HS-5 (cell line): ENCODE results near the gene TNS1.

Source experiments
- DNase-seq: peaks from one replicate; pipeline ENCODE4 v3.0.0-alpha.2; 2012; ENCODE audit warnings: low read depth

The TNS1 gene

GRCh38 chr2:218015586-218016521 lies 13.1 kb upstream of the TNS1 start:
- no peak for DNase-seq

- DNase-seq: no peak
Measured at GRCh38 chr2:218014706-218015585, 12.2 kb upstream of the TNS1 start.

DNA sequence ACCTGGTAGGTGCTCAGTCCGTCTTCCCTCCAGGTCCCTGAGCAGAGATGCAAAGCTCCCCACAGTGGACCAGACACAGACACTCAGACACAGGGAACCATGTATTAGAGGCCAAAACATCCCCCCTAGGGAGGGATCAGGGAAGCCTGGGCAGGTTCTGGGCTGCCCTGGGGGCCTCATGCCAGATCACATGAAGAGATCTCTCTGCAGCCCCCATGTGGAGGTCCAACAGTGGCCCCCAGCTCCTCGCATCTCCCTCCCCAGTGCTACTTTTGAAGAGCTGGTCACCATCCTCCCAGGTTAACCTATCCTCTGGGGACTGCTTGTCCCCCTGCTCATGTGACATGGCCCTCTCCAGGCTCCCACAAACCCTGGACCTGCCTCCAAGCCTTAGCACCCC lies 10.5 kb upstream of the TNS1 start:
- DNase-seq: no peak

GRCh38 chr2:218012284-218012683 lies 9.5 kb upstream of the TNS1 start:
- no peak for DNase-seq

GRCh38 chr2:218011653-218012040 lies 8.9 kb upstream of the TNS1 start:
- DNase-seq: no peak

DNA sequence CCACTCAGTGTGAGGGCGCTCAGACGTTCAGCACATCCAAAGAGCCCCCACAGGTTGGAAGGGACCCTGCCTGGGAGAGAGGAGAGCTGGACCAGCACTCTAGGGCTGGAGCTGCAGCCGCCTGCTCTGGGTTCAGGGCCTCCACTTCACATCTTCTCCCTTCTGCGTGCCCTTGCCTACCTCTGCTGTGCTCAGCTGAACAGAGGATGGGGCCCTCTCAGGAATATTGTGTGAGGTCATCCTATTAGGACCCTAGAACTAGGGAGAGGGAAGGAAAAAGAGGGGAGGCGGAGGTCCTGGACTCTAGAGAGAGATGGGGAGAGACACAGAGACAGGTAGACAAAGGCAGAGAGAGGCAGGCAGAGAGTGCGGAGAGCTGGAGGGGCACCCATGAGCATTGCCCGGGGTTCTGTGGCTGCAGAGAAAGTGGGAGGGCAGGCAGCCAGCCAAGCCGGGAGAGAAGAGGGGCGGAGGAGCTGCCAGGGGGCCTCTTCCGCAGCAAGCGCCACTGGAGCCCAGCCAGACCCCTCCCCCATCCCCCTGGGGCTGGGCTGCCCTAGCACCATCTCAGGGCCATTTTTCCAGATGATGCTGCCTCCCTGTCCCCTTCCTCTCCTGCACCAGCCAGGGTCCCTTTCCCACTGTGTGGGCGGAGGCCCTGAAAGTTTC lies 8.3 kb upstream of the TNS1 start:
- no peak for DNase-seq

DNA sequence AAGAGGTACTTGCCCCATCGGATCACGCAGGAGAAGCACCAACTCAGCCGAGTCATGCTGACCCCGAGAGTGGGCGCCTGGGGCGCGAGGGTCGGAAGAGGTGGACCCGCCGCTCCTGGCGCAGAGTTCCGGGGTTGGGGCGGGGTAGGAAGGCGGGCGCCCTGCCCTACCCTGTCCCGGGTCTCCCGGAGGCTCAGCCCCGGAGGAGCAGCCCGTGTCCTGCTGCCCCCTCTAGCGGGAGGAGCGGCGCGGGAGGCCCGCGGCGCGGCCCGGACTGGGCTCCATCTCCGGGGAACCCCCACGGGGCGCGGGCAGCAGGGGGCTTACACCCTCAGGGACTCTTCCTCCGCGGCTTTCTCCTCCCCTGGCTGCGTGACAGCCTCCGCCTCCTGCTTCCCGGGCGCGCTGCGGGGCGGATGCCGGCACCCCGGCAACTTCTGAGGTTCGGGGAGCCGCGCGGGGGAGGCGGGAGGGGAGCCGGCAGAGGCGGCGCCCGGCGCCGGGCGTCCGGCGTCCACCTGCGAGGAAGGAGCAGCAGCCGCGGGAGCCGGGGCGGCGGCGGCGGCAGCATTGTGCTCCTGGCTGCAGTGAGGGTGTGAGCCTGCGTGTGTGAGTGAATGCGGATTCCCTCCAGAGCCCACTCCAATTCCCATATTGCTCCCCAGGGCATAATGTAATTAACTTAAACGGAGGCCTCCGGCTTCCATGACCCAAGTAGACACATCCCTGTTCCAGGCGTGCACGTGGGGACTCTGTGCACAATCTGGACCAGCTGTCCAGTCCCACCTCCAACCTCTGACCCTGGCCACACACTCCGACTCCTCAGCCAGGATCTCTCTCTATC lies 7.6 kb upstream of the TNS1 start:
- DNase-seq: no peak

GRCh38 chr2:218009765-218010139 lies 7.0 kb upstream of the TNS1 start:
- DNase-seq: no peak

- no peak for DNase-seq
Measured at GRCh38 chr2:218009231-218009630, 6.4 kb upstream of the TNS1 start.

DNA sequence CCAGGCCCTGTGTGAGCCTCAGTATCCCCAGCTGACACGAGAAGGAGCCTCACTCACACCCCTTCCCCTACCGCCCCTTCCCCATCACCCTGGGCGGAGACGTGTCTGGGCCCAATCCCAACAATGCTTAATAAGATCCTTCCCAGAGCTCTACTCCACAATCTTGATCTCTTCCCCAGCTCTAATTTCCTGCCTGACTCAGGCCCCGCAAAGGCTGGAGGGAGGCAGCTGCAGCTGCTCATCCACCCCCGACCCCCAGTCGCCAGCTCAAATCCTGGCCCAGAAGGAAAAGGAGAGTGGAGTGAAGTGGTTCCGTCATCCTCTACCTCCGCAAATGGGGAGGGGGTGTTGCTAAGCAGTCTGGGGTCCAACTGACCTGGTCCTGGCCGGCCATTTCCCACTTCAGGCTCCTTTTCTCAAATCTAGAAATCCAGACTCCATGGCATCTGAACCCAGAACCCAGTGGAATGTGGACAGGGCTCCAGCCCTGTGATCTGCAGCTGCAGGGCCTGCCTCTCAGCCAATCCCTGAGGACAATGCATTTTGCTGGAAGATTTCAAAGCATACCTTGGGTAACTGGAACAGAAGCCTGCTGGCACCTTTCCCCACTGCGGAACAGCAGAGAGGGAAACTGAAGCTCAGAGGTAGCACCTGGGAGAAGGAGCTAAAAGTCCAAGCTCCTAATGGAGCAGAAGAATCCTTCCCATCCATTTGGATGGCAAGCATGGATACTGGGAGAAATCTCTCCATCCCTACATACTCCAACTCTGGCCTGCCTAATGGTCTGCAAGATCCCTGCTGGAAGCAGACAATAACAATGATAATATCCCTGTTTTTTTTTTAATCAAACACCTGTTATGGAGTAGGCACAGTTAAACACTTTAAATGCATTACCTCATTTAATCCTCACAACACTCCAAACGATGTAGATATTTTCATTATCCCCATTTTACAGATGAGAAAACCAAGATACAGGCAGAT lies 5.6 kb upstream of the TNS1 start:
- no peak for DNase-seq

- DNase-seq: peak; percentile 60
Measured at GRCh38 chr2:218006741-218007140, 3.9 kb upstream of the TNS1 start.

GRCh38 chr2:218005486-218005885 lies 2.7 kb upstream of the TNS1 start:
- DNase-seq: no peak

DNA sequence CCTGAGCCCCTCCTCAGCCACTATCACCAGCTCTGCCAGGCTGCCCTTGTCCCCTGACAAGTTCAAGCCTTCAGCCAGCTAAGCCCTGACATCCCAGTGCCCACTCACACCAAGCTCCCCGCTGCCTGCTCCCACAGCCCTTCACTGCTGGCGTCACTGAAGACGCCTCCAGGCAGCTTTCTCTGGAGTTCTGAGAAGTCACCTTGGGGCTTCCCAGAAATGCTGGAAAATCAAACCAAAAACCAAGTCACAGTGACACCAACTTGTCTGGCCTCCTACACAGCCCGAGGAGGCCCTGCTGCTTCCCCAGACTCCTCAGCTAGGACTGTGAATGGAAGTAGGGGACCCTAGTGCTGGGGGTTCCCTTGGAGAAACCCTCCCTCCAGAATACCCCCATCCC lies 2.2 kb upstream of the TNS1 start:
- no peak for DNase-seq

- DNase-seq: no peak
Measured at GRCh38 chr2:218003981-218004419, 1.2 kb upstream of the TNS1 start.

GRCh38 chr2:218003281-218003944 lies 618 bp upstream of the TNS1 start:
- DNase-seq: no peak

GRCh38 chr2:218002143-218002844 lies 501 bp downstream of the TNS1 start:
- DNase-seq: no peak

- no peak for DNase-seq
Measured at GRCh38 chr2:218001629-218002028, 1.2 kb downstream of the TNS1 start.

- peak; percentile 28 for DNase-seq
Measured at GRCh38 chr2:218000136-218000535, 2.7 kb downstream of the TNS1 start.

GRCh38 chr2:217999595-217999959 lies 3.2 kb downstream of the TNS1 start:
- no peak for DNase-seq
